Left hindlimb (tissue), 1 donor: ENCODE results near the gene PPP1R15B.
"Not testable (repeated sequence)": the region's sequence is repeated elsewhere in the genome, so short reads cannot be mapped to it uniquely, and the experiment has no call there.

Experiments used
- DNase-seq: peaks from one replicate; pipeline ENCODE4 v3.0.0-alpha.2; 2018

Gene PPP1R15B

DNA sequence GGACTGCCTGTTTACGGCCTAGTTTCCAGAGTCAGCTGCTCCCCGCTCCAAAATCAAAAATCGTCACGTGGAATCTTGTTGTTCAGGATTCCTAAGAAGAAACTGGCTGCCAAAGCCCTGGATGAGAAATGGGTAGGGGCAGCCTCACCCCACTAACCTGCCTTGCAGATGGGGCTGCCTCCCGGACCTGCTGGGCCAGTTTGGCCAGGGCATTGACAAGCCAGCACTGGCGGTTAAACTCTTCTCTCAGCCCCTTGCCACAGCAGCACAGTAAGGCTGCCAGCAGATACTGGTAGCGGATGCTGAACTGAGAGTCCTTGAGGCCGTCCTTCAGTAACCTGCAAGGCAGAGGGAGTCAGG lies 31.6 kb upstream of the PPP1R15B start:
- no peak for DNase-seq

- no peak for DNase-seq
These were observed 31.0 kb upstream of the PPP1R15B start for GRCh38 chr1:204442376-204443259.

GRCh38 chr1:204441558-204441957 lies 29.9 kb upstream of the PPP1R15B start:
- DNase-seq: no peak

GRCh38 chr1:204439621-204440375 lies 28.2 kb upstream of the PPP1R15B start:
- no peak for DNase-seq

DNA sequence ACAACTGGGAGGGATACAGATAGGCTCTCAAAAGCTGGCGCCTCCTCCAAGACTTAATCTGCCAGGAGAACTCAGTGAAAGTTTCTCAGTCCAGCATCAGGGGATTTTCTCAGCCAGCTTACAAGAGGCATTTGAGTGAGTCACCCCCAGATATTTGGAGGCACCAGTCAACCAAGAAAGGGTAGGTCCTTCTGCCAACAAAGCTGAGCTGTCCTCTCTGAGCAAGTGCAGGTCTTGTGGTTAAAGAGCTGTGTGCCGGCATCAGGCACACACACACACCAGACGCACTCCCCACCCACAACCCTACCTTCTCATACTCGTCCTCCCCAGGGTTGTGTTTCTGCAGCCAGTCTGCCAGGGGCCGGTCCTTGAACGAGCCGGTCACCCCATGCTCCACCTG lies 27.0 kb upstream of the PPP1R15B start:
- DNase-seq: no peak

DNA sequence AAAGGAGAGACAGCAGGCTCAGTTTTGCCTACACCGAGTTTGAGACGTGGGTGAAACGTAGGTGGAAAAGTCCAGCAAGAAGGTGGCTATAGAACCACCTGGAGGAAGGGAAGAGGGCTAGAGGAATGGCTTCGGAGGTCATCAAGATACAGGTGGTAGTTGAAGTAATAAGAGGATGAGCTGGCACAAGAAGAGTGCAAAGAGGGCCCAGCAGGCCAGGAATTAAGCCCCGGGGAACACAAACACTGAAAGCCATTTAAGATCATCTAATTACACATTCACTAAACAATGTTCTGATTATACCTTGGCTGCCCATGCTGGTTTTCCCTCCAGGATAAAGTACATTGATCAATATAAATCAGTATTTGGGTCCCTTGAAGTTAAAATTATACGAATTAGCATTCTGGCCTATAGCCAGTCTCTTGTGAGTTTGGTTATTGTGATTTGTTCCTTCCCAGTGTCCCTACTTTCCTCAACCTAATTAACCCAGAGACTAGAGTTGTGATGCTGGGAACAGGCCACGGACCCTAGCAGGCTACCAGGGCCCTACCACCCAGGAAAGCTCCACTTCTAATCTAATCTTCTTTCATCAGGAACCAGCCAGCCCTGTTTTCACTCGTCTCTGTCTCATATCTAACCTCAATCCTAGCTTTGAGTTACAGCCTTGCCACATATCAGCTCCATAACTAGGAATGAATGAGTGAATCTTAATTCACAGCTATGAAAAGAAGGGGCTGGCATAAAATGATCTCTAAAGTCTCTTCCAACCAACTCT lies 26.4 kb upstream of the PPP1R15B start:
- no peak for DNase-seq

- DNase-seq: no peak
These were observed 24.3 kb upstream of the PPP1R15B start for GRCh38 chr1:204435872-204436271.

- no peak for DNase-seq
These were observed 23.8 kb upstream of the PPP1R15B start for GRCh38 chr1:204435381-204435831.

DNA sequence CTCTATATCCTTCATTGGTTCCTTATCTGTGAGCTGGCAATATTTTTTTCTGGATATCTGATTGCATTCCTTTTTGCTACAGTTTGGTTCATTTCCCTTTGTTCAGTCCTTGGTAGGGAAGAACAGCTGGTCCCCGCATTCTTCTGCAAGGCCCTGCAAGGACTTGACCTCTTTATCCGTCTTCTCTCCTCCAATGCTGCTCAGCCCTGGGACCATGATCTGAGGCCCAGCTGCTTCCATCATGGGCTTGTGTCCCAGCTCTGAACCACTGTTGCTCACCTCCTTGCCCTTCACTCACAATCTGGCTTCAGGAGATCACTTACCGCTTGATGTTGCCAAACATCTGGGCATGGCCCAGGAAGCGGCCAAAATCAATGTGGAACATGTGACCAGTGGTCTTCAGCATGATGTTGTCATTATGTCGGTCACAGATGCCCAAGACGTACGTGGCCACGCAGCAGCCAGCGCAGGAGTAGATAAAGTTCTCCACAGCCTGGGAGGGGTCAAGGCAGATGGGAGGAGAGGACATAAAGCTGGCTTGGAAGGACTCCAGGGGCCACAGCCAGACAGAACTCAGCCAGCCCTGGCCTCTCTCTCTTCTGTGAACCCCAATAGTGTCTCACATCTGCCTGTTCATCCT lies 22.6 kb upstream of the PPP1R15B start:
- no peak for DNase-seq

- DNase-seq: no peak
These were observed 21.1 kb upstream of the PPP1R15B start for GRCh38 chr1:204432708-204433107.

DNA sequence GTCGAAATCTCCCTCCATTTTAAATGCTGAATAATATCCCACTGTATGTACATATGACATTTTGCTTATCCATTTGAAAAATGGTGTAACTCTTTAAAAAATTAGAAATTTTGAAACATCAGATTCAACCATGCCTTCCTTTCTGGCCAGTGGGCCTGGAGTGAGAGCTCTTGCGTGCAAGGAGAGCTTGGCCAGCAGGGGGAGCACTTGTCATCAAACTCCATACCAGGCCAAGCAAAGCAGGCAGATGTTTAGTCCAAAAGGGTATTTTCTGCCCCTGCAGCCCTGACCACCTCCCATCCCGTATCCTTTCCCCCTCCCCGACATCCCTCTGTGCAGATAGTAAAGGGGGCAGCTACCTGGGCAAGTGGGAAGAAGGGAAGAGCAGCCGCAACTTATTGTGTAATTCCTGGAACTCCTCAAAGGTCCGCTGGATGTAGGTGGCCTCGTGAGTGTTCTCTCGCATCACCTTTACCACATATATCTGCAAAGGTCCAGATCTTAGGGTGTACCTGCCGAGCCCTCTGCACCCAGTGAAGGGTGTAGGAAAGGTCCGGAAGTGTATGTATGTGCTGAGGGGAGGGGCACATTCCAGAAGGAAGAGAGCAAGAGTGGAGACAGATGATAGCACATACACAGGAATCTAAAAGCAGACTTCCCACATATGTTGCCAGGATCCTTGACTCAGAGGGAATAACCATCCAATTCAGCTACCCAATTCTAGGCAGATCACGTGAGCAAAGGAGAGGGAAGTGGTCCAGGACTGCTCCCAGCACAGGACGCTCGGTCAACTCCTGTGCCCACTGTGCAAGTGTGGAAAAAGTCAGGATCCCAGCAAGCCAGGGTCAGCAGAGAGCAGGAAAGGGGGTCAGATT lies 19.9 kb upstream of the PPP1R15B start:
- DNase-seq: peak; percentile 74

- no peak for DNase-seq
These were observed 18.1 kb upstream of the PPP1R15B start for GRCh38 chr1:204429746-204430145.

- DNase-seq: no peak
These were observed 15.5 kb upstream of the PPP1R15B start for GRCh38 chr1:204426971-204427701.

DNA sequence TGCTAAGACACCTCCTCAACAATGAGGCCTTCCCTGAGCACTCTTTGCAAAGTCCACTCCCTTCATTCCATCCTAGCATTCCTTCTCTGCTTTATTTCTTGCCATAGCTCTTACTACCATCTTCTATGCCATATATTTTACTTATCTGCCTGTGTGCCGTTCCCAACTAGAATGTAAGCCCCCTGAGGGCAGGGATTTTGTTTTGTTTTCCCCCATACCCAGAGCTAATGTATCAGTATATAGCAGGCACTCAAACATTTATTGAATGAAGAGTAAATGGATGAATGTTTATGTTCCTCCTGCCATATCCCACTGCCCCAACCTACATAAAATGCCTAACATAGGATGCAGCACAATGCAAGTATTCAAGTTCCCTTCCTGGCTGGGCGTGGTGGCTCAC lies 14.9 kb upstream of the PPP1R15B start:
- DNase-seq: no peak

DNA sequence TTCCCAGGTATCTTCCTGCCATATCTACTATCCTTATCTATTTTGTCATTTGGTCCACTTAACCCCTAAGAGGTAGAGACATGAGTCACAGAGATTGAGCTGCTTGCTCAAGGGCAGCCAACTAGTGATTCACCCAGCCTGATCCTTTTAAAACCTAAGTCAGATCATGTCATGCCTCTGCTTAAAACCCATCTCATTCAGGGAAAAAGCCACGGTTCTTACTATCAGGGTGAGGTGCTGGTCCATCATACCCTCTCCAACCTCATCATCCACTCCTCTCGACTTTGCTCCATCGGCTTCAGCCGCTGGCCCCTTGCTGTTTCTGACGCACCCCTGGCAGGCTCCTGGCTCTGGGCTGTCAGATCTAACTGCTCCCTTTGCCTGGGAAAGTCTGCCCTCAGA lies 14.4 kb upstream of the PPP1R15B start:
- DNase-seq: no peak

DNA sequence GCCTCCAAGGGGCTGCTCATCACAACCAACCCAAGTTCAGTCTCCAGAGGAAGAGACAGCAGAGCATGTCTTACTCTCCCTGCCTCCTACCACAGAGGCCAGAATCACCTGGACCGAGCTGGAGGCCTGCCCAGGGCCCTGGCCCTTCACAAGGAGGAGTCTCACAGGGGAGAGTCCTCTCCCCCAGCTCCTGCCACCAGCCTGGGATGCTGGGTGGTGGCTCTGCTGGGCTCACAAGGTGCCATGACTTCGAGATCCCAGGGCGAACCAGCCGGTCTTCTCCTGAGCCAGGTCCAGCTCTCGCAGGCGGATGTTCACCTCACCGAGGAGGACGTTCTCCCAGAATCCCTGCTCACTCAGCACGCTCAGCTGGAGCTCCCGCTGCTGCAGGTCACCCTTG lies 13.0 kb upstream of the PPP1R15B start:
- DNase-seq: no peak

- not testable (repeated sequence) for DNase-seq
These were observed 10.6 kb upstream of the PPP1R15B start for GRCh38 chr1:204422061-204422705.

GRCh38 chr1:204421441-204421840 lies 9.8 kb upstream of the PPP1R15B start:
- DNase-seq: no peak

GRCh38 chr1:204420039-204421004 lies 8.7 kb upstream of the PPP1R15B start:
- DNase-seq: no peak
